Liver (tissue), 9 donors: ENCODE measurements around the gene NDUFAF2. TPM values are rescaled to one million over a fixed set of nuclear protein-coding genes. Genes with fewer than 3 reads are reported as not detected.
A peak's percentile ranks its signal among the peaks of the same experiment; 100 is the strongest.

Experiments
- DNase-seq: peaks from one replicate; pipeline ENCODE4 v3.0.0-alpha.2; 2017; ENCODE audit warnings: low spot score
- H3K27ac ChIP-seq, 2 donors: one replicate each; pipeline ENCODE4 v1.7.0; 2013; ENCODE audit warnings: inconsistent platforms in 2 of 2, low read length in 2 of 2, control low read depth in 1 of 2, low read depth in 1 of 2, mild to moderate bottlenecking in 1 of 2
- H3K27me3 ChIP-seq, 4 donors: one replicate each; pipeline versions ENCODE4 v1.6.1 to v1.7.0; 2013; ENCODE audit warnings: low read length in 3 of 4, inconsistent platforms in 1 of 4, mild to moderate bottlenecking in 1 of 4, moderate library complexity in 1 of 4; ENCODE audit not compliant: control insufficient read depth in 4 of 4, insufficient read depth in 4 of 4
- H3K36me3 ChIP-seq, 4 donors: one replicate each; pipeline versions ENCODE4 v1.6.1 to v1.7.0; 2013; ENCODE audit warnings: low read length in 3 of 4, mild to moderate bottlenecking in 3 of 4, low read depth in 1 of 4, moderate library complexity in 1 of 4; ENCODE audit not compliant: control insufficient read depth in 4 of 4, insufficient read depth in 3 of 4
- H3K4me1 ChIP-seq, 4 donors: one replicate each; pipeline versions ENCODE4 v1.6.1 to v1.7.0; 2013; ENCODE audit warnings: low read length in 3 of 4, mild to moderate bottlenecking in 3 of 4, moderate library complexity in 1 of 4; ENCODE audit not compliant: control insufficient read depth in 4 of 4, insufficient read depth in 4 of 4
- H3K4me3 ChIP-seq, 3 donors: one replicate each; pipeline versions ENCODE4 v1.6.1 to v1.7.0; 2013; ENCODE audit warnings: low read length in 3 of 3, control low read depth in 1 of 3, low read depth in 1 of 3, mild to moderate bottlenecking in 1 of 3
- H3K9ac ChIP-seq, 2 donors: one replicate each; pipeline ENCODE4 v1.7.0; 2013; ENCODE audit warnings: low read length in 2 of 2, mild to moderate bottlenecking in 2 of 2, moderate library complexity in 2 of 2, control low read depth in 1 of 2, low read depth in 1 of 2
- H3K9me3 ChIP-seq, 4 donors: one replicate each; pipeline versions ENCODE4 v1.6.1 to v1.7.0; 2013; ENCODE audit warnings: low read length in 3 of 4; ENCODE audit not compliant: control insufficient read depth in 4 of 4
- ATF3 ChIP-seq: IDR thresholded peaks from 2 replicates; pipeline ENCODE4 v1.6.1; 2016; ENCODE audit warnings: antibody characterized with exemption
- EGR1 ChIP-seq, 2 donors: IDR thresholded peaks; 2 replicates each; pipeline ENCODE4 v1.6.1; 2016 to 2018; ENCODE audit warnings: antibody characterized with exemption in 2 of 2, low read depth in 2 of 2
- FOXA2 ChIP-seq: IDR thresholded peaks from 2 replicates; pipeline ENCODE4 v1.6.1; 2016; ENCODE audit warnings: antibody characterized with exemption
- GABPA ChIP-seq, 2 donors: IDR thresholded peaks in 1 of 2; conservative IDR thresholded peaks in 1 of 2; 2 replicates each; pipeline ENCODE4 v1.6.1; 2016; ENCODE audit warnings: antibody characterized with exemption in 2 of 2, mild to moderate bottlenecking in 1 of 2, moderate library complexity in 1 of 2
- HNF4A ChIP-seq, 2 donors: conservative IDR thresholded peaks; 2 replicates each; pipeline ENCODE4 v1.6.1; 2016; ENCODE audit warnings: antibody characterized with exemption in 2 of 2, mild to moderate bottlenecking in 2 of 2
- HNF4G ChIP-seq: IDR thresholded peaks from 2 replicates; pipeline ENCODE4 v1.6.1; 2016; ENCODE audit warnings: antibody characterized with exemption
- JUND ChIP-seq, 2 donors: IDR thresholded peaks; 2 replicates each; pipeline ENCODE4 v1.6.1; 2016; ENCODE audit warnings: antibody characterized with exemption in 2 of 2
- MAX ChIP-seq: IDR thresholded peaks from 2 replicates; pipeline ENCODE4 v1.6.1; 2016; ENCODE audit warnings: antibody characterized with exemption
- NR2F2 ChIP-seq: IDR thresholded peaks from 2 replicates; pipeline ENCODE4 v1.6.1; 2016; ENCODE audit warnings: antibody characterized with exemption
- RAD21 ChIP-seq, 2 donors: IDR thresholded peaks; 2 replicates each; pipeline ENCODE4 v1.6.1; 2016; ENCODE audit warnings: antibody characterized with exemption in 2 of 2, mild to moderate bottlenecking in 2 of 2
- REST ChIP-seq: IDR thresholded peaks from 2 replicates; pipeline ENCODE4 v1.6.1; 2016; ENCODE audit warnings: antibody characterized with exemption, mild to moderate bottlenecking
- RXRA ChIP-seq, 2 donors: IDR thresholded peaks; 2 replicates each; pipeline ENCODE4 v1.6.1; 2017 to 2018; ENCODE audit warnings: antibody characterized with exemption in 2 of 2, mild to moderate bottlenecking in 1 of 2
- SP1 ChIP-seq: IDR thresholded peaks from 2 replicates; pipeline ENCODE4 v1.6.1; 2018; ENCODE audit warnings: antibody characterized with exemption, mild to moderate bottlenecking
- TAF1 ChIP-seq: conservative IDR thresholded peaks from 2 replicates; pipeline ENCODE4 v1.6.1; 2016; ENCODE audit warnings: antibody characterized with exemption, mild to moderate bottlenecking
- ZBTB33 ChIP-seq: IDR thresholded peaks from 2 replicates; pipeline ENCODE4 v1.6.1; 2016; ENCODE audit warnings: antibody characterized with exemption
- WGBS: extraction: QIAGEN DNeasy Blood & Tissue Kit; methylation state at CpG from one replicate; pipeline ENCODE4 v1.1.7; 2013; 5-methylcytosine and 5-hydroxymethylcytosine counted together
- polyA plus RNA-seq, 2 donors: library from polyadenylated mRNA; stranded (reverse) in 1 of 2; unstranded in 1 of 2; fragments of 200-250 nt in 1 of 2; fragments of >200 nt in 1 of 2; fragmentation: Nextera tagmentation in 1 of 2; extraction: Ambion mirVana in 1 of 2; gene quantifications; one replicate each; pipeline versions ENCODE4 v1.2.1 to v1.2.3, GENCODE V29; 2013 to 2015
- total RNA-seq, 2 donors: library from RNA; depleted of rRNA; stranded (reverse); fragments of >200 nt; gene quantifications; one replicate each; pipeline ENCODE4 v1.2.3, GENCODE V29; 2014
- donor health status: healthy.
- donor health status: healthy.
- donor health status: healthy.
- donor health status: healthy.
- donor health status: healthy.

Gene NDUFAF2
- total and polyA plus RNA-seq, 4 donors, result 4.3 to 21.3 (median 12.5) TPM

DNA sequence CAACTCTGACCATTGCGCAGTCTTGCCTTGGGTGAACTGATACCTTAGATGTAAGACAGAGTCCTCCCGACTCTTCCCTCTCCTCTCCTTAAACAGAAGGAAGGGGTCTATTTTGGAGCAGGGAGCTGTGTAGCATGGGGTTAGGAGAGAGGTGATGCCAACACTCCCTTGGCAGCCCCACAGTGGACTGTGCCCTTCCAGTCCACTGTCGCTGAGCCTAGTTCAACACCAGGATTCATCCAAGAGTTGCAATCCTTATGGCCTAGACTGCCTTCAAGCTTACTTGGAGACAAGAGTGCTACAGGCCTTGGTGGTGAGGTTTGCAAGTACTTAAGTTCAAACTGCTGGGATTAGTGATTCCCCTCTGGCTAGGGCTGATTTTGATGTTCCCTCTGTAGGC is 51.4 kb downstream of the NDUFAF2 start:
- DNase-seq, result no peak

GRCh38 chr5:60997721-60998120 is 52.7 kb downstream of the NDUFAF2 start:
- no peak overlapping the region for H3K27ac ChIP-seq

More for the DNA sequence above, 51.4 kb downstream of the NDUFAF2 start:
- no peak overlapping the region for H3K4me3 ChIP-seq
- H3K27me3 ChIP-seq, result no peaks in the 10 kb centered on the region
- peaks cover 0 to 2% (median 0%) of the 10 kb centered on the region in 4 donors for H3K4me1 ChIP-seq
- H3K9me3 ChIP-seq, result no peaks in the 10 kb centered on the region
- no peak for TF ChIP-seq GABPA (IDR thresholded peaks at IDR 0.05 in 1 of 2, conservative IDR thresholded peaks at IDR 0.05 in 1 of 2)
- TF ChIP-seq EGR1 (IDR thresholded peaks at IDR 0.05; ENCODE audit: low read depth in 2 of 2), result no peak
- no peak for TF ChIP-seq TAF1
- TF ChIP-seq NR2F2, result no peak
- TF ChIP-seq FOXA2, result no peak
- TF ChIP-seq REST, result no peak
- peak; percentile 25 for TF ChIP-seq HNF4G
- TF ChIP-seq SP1, result no peak
- no peak for TF ChIP-seq ATF3
- TF ChIP-seq HNF4A (conservative IDR thresholded peaks at IDR 0.05), result peak; percentile 74 to 86
- no peak for TF ChIP-seq ZBTB33
- TF ChIP-seq RAD21 (IDR thresholded peaks at IDR 0.05), result no peak
- TF ChIP-seq RXRA (IDR thresholded peaks at IDR 0.05), result no peak
- 63% methylated on average over 3 of the region's 3 CpGs for WGBS
- H3K27ac ChIP-seq, result no peak overlapping the region
- no peak overlapping the region for H3K9ac ChIP-seq
- H3K36me3 ChIP-seq, result no peaks in the 10 kb centered on the region

More at GRCh38 chr5:60997721-60998120, 52.7 kb downstream of the NDUFAF2 start:
- 100% methylated on average over 1 of the region's 1 CpG for WGBS
- Histone ChIP-seq H3K36me3 (no peaks in the 10 kb centered on the region), H3K9me3 (no peaks in the 10 kb centered on the region), H3K4me3 (no peak overlapping the region), H3K27me3 (no peaks in the 10 kb centered on the region), H3K9ac (no peak overlapping the region), H3K4me1 (peaks cover 0 to 2% (median 0%) of the 10 kb centered on the region in 4 donors)
- no peak for TF ChIP-seq NR2F2
- no peak for TF ChIP-seq TAF1
- no peak for TF ChIP-seq EGR1 (IDR thresholded peaks at IDR 0.05; ENCODE audit: low read depth in 2 of 2)
- no peak for TF ChIP-seq MAX
- no peak for TF ChIP-seq JUND (IDR thresholded peaks at IDR 0.05)
- TF ChIP-seq ATF3, result no peak
- TF ChIP-seq HNF4A (conservative IDR thresholded peaks at IDR 0.05), result no peak
- no peak for DNase-seq
